Activated naive CD4-positive, alpha-beta T cell treated with anti-CD3 and anti-CD28 coated beads, Interleukin-2, amount 50 U/mL, for 72 hours (primary cell): ENCODE data around the gene AARSD1. TPM values are rescaled to one million over a fixed set of nuclear protein-coding genes. Genes with fewer than 3 reads are reported as not detected.
A peak's percentile ranks its signal among the peaks of the same experiment; 100 is the strongest.
"Not testable (repeated sequence)": the region's sequence is repeated elsewhere in the genome, so short reads cannot be mapped to it uniquely, and the experiment has no call there.

ENCODE experiments used
- ATAC-seq, 2 donors: fragments of 150-1000 bp; cut with Tn5 transposase; 2 replicates each; pipeline ENCODE4 v1.10.0; 2021; ENCODE audit warnings: mild to moderate bottlenecking in 2 of 2, moderate library complexity in 2 of 2
- DNase-seq, 2 donors: peaks; one replicate each; pipeline ENCODE4 v3.0.0; 2021 to 2022; ENCODE audit warnings: low spot score in 2 of 2
- H3K27ac Mint-ChIP-seq, 2 donors: one replicate each; pipeline ENCODE4 v1.8.0; 2022; ENCODE audit warnings: mild to moderate bottlenecking in 2 of 2, mixed read lengths in 2 of 2
- H3K36me3 Mint-ChIP-seq, 2 donors: one replicate each; pipeline ENCODE4 v1.8.0; 2022; ENCODE audit warnings: mixed read lengths in 2 of 2
- H3K9me3 Mint-ChIP-seq, 2 donors: one replicate each; pipeline ENCODE4 v1.8.0; 2022; ENCODE audit warnings: mixed read lengths in 2 of 2
- total RNA-seq, 2 donors: library from RNA; stranded (reverse); gene quantifications; one replicate each; pipeline ENCODE4 v1.2.3, GENCODE V29; 2022

Gene AARSD1
- 10 to 100 TPM; 51.0 to 63.2 TPM for total RNA-seq

GRCh38 chr17:42964161-42964932, at the start of gene AARSD1:
TSS of gene AARSD1 (minus strand) at chr17:42964454. CDS start at chr17:42964440, 14 bp downstream.
- peak within 1 kb of the TSS; percentile 89 to 98 for H3K27ac Mint-ChIP-seq
- ATAC-seq (peak; percentile 98 to 100), DNase-seq (peak; percentile 86 to 92)
- peaks cover 14 to 28% of the 10 kb centered on the region in 2 donors for H3K36me3 Mint-ChIP-seq
- H3K9me3 Mint-ChIP-seq, result no peaks in the 10 kb centered on the region

- H3K27ac Mint-ChIP-seq, result peak overlapping the region; percentile 51 to 75
- ATAC-seq, result no peak
- peaks cover 0 to 12% of the 10 kb centered on the region in 2 donors for H3K36me3 Mint-ChIP-seq
- H3K9me3 Mint-ChIP-seq, result no peaks in the 10 kb centered on the region
- no peak for DNase-seq
Observed at GRCh38 chr17:43013296-43013695, 49.0 kb upstream of the AARSD1 start.

GRCh38 chr17:43011728-43012472, 47.6 kb upstream of the AARSD1 start:
- no peak for DNase-seq
- peak overlapping the region in 1 of 2 donors; percentile 60 for H3K27ac Mint-ChIP-seq

GRCh38 chr17:43010667-43011308, 46.5 kb upstream of the AARSD1 start:
- DNase-seq, result no peak
- no peaks in the 10 kb centered on the region for H3K9me3 Mint-ChIP-seq
- ATAC-seq, result no peak
- peaks cover 0 to 22% of the 10 kb centered on the region in 2 donors for H3K36me3 Mint-ChIP-seq
- peak overlapping the region in 1 of 2 donors; percentile 7 for H3K27ac Mint-ChIP-seq

More at GRCh38 chr17:43011728-43012472, 47.6 kb upstream of the AARSD1 start:
- H3K36me3 Mint-ChIP-seq, result peaks cover 0 to 15% of the 10 kb centered on the region in 2 donors
- ATAC-seq, result no peak
- no peaks in the 10 kb centered on the region for H3K9me3 Mint-ChIP-seq

- Mint-ChIP-seq H3K27ac (peak within 1 kb of the TSS; percentile 98 to 100), H3K36me3 (peaks cover 3 to 15% of the 10 kb centered on the region in 2 donors), H3K9me3 (no peaks in the 10 kb centered on the region)
- DNase-seq (peak; percentile 84 to 86), ATAC-seq (peak; percentile 92 to 95)
Observed at GRCh38 chr17:43006639-43007551, 42.6 kb upstream of the AARSD1 start, which contains the start of gene IFI35. TSS of gene IFI35 (plus strand) at chr17:43006784. CDS start at chr17:43006948, 164 bp downstream.

- Mint-ChIP-seq H3K36me3 (peaks cover 24 to 38% of the 10 kb centered on the region in 2 donors), H3K27ac (peak overlapping the region; percentile 64 to 79), H3K9me3 (no peaks in the 10 kb centered on the region)
- ATAC-seq (no peak), DNase-seq (no peak)
Observed at GRCh38 chr17:43003542-43004172, 39.4 kb upstream of the AARSD1 start.

- ATAC-seq, result not testable (repeated sequence)
- peaks cover 30 to 32% of the 10 kb centered on the region in 2 donors for H3K36me3 Mint-ChIP-seq
Observed at GRCh38 chr17:43000894-43001293, 36.6 kb upstream of the AARSD1 start.

GRCh38 chr17:42999003-42999525, 34.8 kb upstream of the AARSD1 start:
- no peak for ATAC-seq
- DNase-seq, result no peak
- Mint-ChIP-seq H3K9me3 (no peaks in the 10 kb centered on the region), H3K36me3 (peaks cover 30 to 32% of the 10 kb centered on the region in 2 donors), H3K27ac (peak overlapping the region; percentile 100)

More at GRCh38 chr17:43000894-43001293, 36.6 kb upstream of the AARSD1 start:
- H3K27ac Mint-ChIP-seq, result peak overlapping the region; percentile 86 to 100
- not testable (repeated sequence) for DNase-seq, H3K9me3 Mint-ChIP-seq

GRCh38 chr17:42997984-42998938, 34.0 kb upstream of the AARSD1 start, which contains the start of gene RPL27:
TSS of gene RPL27 (plus strand) at chr17:42998419. CDS start at chr17:42998751, 332 bp downstream.
- Mint-ChIP-seq H3K36me3 (peaks cover 30 to 32% of the 10 kb centered on the region in 2 donors), H3K27ac (peak within 1 kb of the TSS; percentile 100), H3K9me3 (no peaks in the 10 kb centered on the region)
- ATAC-seq (peak; percentile 97 to 99), DNase-seq (peak; percentile 93 to 96)

- Mint-ChIP-seq H3K27ac (peak overlapping the region in 1 of 2 donors; percentile 100), H3K9me3 (no peaks in the 10 kb centered on the region), H3K36me3 (peaks cover 30 to 32% of the 10 kb centered on the region in 2 donors)
- DNase-seq, result no peak
- no peak for ATAC-seq
Observed at GRCh38 chr17:42997390-42997983, 33.2 kb upstream of the AARSD1 start.

- H3K9me3 Mint-ChIP-seq, DNase-seq, ATAC-seq: not testable (repeated sequence)
- H3K36me3 Mint-ChIP-seq, result peaks cover 24 to 27% of the 10 kb centered on the region in 2 donors
- H3K27ac Mint-ChIP-seq, result peak overlapping the region; percentile 6 to 32
Observed at GRCh38 chr17:42993913-42994312, 29.7 kb upstream of the AARSD1 start.

GRCh38 chr17:42992872-42993271, 28.6 kb upstream of the AARSD1 start:
- Mint-ChIP-seq H3K9me3 (no peaks in the 10 kb centered on the region), H3K36me3 (peaks cover 15 to 31% of the 10 kb centered on the region in 2 donors), H3K27ac (no peak overlapping the region)
- ATAC-seq (no peak), DNase-seq (no peak)

GRCh38 chr17:42991471-42991870, 27.2 kb upstream of the AARSD1 start:
- Mint-ChIP-seq H3K9me3 (no peaks in the 10 kb centered on the region), H3K36me3 (peaks cover 15 to 35% of the 10 kb centered on the region in 2 donors), H3K27ac (peak overlapping the region in 1 of 2 donors; percentile 72)
- no peak for DNase-seq
- ATAC-seq, result no peak
